ENCODE measurements around the gene TBL1X. TPM values are rescaled to one million over a fixed set of nuclear protein-coding genes. Genes with fewer than 3 reads are reported as not detected.

Gene TBL1X
- total and polyA plus RNA-seq, 12 donors, result 1.8 to 14.1 (median 9.8) TPM

DNA sequence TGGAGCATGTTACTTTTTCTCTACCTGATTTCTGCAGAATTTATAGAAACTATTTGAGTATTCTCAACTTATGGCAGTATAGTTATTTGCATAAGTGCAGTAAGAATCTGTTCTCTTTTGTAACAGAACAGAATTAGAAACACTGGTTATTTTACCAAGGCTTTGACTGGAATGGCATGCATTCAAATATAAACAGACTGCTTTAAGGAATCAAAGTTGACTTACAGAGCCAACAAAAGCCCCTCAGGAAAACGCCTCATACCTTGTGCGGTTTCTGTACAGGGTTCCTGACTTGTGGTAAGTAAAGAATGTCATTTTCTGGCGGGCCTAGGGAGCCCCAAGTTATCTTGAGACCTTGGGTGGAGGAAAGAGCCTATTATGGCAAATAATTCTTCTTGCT, 203.7 kb downstream of the TBL1X start:
- Histone ChIP-seq H3K9me3 (no peaks in the 10 kb centered on the region), H3K27me3 (peaks cover 0 to 4% (median 0%) of the 10 kb centered on the region in 7 donors), H3K27ac (no peak overlapping the region), H3K4me3 (no peak overlapping the region), H3K36me3 (no peaks in the 10 kb centered on the region), H3K4me1 (no peaks in the 10 kb centered on the region)
- no peak for ATAC-seq
- intact Hi-C loops (cut with DNase I), result loop anchor here in 1 of 10 donors (10.0 kb wide), 1 partner anchor 204 kb away; the partner anchor contains the start of gene TBL1X
- no peak for DNase-seq
- no peak for TF ChIP-seq CTCF (IDR thresholded peaks at IDR 0.05)
- 53 to 55% methylated on average over 3 of the region's 3 CpGs for WGBS, 2 donors

- TF ChIP-seq CTCF (IDR thresholded peaks at IDR 0.05), result no peak
- WGBS, 2 donors, result 74 to 78% methylated on average over 8 of the region's 8 CpGs
- H3K4me1 ChIP-seq, result no peaks in the 10 kb centered on the region
- DNase-seq (no peak), ATAC-seq (no peak)
- H3K4me3 ChIP-seq, result no peak overlapping the region
- peaks cover 0 to 4% (median 0%) of the 10 kb centered on the region in 7 donors for H3K27me3 ChIP-seq
- H3K9me3 ChIP-seq, result no peaks in the 10 kb centered on the region
- intact Hi-C loops (cut with DNase I), result loop anchor here in 1 of 10 donors (10.0 kb wide), 1 partner anchor 205 kb away; the partner anchor contains the start of gene TBL1X
- no peaks in the 10 kb centered on the region for H3K36me3 ChIP-seq
- H3K27ac ChIP-seq, result no peak overlapping the region
Measured at GRCh38 chrX:9670136-9670814, 205.4 kb downstream of the TBL1X start.

- intact Hi-C loops (cut with DNase I), result loop anchor here in 1 of 10 donors (10.0 kb wide), 1 partner anchor 207 kb away; the partner anchor contains the start of gene TBL1X
- peaks cover 0 to 4% (median 0%) of the 10 kb centered on the region in 7 donors for H3K27me3 ChIP-seq
- TF ChIP-seq CTCF (IDR thresholded peaks at IDR 0.05), result no peak
- WGBS, 2 donors, result 86 to 90% methylated on average over 3 of the region's 3 CpGs
- peaks cover 0 to 10% (median 0%) of the 10 kb centered on the region in 11 donors for H3K9me3 ChIP-seq
- H3K27ac ChIP-seq, result no peak overlapping the region
- DNase-seq (no peak), ATAC-seq (no peak)
- no peak overlapping the region for H3K4me3 ChIP-seq
- H3K4me1 ChIP-seq, result peaks cover 0 to 4% (median 0%) of the 10 kb centered on the region in 9 donors
- H3K36me3 ChIP-seq, result no peaks in the 10 kb centered on the region
Measured at GRCh38 chrX:9671998-9672397, 207.1 kb downstream of the TBL1X start.

- DNase-seq, result no peak
- intact Hi-C loops (cut with DNase I), result loop anchor here in 1 of 10 donors (10.0 kb wide), 1 partner anchor 212 kb away; the partner anchor contains the start of gene TBL1X
Measured at GRCh38 chrX:9676306-9676705, 211.4 kb downstream of the TBL1X start.

More at GRCh38 chrX:9676306-9676705, 211.4 kb downstream of the TBL1X start:
- no peak overlapping the region for H3K4me3 ChIP-seq
- no peak for TF ChIP-seq CTCF (IDR thresholded peaks at IDR 0.05)
- peak in 1 of 8 donors; percentile 53 for ATAC-seq
- H3K27ac ChIP-seq, result peak overlapping the region in 1 of 10 donors; percentile 9
- H3K36me3 ChIP-seq, result no peaks in the 10 kb centered on the region
- H3K27me3 ChIP-seq, result no peaks in the 10 kb centered on the region
- peaks cover 0 to 13% (median 0%) of the 10 kb centered on the region in 9 donors for H3K4me1 ChIP-seq
- H3K9me3 ChIP-seq, result peaks cover 0 to 10% (median 0%) of the 10 kb centered on the region in 11 donors
- WGBS, 2 donors, result 45 to 51% methylated on average over 13 of the region's 13 CpGs
